ENCODE data around the gene METTL17.
A peak's percentile ranks its signal among the peaks of the same experiment; 100 is the strongest.
"Not testable (repeated sequence)": the region's sequence is repeated elsewhere in the genome, so short reads cannot be mapped to it uniquely, and the experiment has no call there.

Gene METTL17

DNA sequence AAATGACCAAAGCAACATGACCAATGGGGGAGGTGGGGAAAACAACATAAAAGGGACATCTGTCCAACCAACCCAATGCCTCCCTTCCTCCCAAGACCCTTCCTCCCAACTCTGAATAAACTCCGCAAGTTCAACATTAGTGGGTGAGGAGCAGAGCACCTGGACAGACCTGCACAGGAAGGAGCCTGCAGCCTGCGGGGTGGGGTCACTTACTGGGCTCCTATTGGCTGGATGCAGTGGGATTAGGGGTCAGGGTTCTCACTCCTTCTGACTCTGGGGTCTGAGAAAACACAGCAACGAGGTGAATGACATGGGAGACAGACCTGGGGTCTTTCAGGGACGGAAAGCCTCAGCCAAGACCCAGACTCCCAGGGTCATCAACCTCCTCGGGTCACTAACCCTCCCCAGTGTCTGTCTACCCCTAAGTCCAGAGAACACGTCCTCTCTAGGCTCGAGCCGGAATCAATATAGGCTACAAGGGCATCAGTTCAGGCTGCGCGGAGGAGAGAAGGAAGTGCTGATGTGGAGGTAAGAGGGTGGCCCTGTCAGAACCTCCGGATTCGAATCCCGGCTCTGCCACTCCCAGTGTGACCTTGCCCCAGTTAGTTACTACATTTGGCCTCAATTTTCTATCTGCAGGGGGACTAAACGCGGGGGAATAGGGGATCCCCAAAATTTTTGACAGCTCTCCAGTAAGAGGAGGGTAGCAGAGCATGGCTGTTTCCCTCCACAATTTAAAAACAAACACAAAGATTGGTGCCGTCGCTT is 34.2 kb downstream of the METTL17 start:
- H3K4me3 ChIP-seq (ENCODE audit: low read depth, low read length), result peak overlapping the region; percentile 33

DNA sequence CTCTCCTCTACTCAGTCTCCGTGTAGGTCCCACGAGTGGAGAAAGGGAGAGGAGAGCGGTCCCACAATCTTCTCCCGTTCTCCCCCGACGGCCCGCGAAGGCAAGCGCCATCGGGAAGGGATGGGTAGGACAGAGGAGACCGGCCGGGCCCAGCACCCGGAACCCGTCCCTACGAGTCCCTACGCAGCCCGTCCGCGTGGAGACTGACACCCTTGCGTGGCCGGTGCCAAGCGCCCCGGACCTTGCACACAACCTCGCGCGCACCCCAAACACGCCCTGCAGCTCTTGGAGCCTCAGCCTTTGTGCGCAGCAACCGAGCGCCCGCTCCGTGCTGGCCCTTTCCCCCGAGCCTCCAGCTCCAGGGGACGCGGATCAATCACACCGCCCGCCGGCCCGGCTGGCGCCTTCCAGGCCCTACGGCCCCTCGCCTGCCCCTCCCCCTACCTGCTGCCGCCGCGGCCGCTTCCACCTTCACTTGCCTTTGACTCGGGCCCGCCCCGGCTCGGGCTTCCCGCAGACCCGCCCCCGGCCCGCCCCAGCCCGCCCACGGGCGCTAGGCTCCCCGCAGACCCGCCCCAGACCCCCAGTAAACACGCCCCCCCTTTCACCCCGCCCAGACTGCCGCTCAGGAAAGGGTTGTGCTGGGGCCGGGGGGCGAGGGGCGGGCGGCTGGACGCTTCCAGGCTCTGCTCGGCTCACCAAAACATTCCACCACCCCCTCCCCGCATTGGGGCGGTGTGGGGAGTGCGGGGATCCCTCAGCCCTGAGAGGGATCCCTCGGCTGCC is 35.0 kb downstream of the METTL17 start, which contains the start of gene NDRG2:
Gene NDRG2 (minus strand): TSS at position 477 of the 786 bp plus-strand sequence. CDS start 1,746 bp downstream, outside the sequence.
- H3K4me3 ChIP-seq (ENCODE audit: low read depth, low read length), result peak within 1 kb of the TSS; percentile 55

DNA sequence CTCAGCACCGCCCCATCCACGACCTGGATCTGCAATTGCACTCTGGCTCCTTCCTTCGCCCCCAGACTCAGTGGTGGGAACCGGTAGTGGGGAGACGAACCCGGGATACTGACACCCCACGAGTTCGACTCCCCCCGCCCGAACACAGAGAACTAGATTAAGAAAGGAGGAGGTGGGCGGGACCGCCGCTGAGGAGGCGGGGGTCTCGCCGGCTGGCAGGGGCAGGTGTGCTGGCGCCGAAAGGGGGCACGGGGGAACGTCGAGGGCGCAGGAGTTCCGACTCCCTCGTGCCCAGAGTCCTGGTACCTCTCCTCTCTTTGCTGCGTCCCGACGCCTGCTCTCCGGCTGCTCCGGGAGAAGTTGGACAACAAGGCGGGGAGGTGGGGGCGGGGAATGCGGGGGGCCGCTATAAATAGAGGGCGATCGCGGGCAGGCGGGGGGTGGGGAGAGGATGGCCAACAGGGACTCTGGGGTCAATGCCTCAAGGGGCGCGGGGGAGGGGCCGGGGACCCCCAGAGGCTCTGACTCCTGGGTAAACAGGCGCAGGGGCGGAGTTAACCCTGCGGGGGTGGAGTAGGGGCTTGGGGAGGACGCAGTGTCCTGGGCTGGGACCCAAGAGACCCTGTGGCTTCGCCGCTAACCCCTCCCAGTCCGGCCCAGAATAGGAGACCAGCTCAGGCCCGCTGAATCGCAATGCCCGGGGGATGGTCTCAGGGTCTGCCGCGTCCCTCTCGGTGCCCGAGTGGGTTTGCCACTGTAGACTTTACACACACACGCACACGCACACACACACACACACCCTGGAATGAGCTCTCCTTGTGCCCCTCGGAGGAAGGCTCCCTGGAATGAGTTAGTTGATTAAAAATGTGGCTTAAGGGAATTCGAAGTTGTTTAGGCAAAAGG is 35.8 kb downstream of the METTL17 start:
- H3K4me3 ChIP-seq (ENCODE audit: low read depth, low read length), result peak overlapping the region; percentile 55

DNA sequence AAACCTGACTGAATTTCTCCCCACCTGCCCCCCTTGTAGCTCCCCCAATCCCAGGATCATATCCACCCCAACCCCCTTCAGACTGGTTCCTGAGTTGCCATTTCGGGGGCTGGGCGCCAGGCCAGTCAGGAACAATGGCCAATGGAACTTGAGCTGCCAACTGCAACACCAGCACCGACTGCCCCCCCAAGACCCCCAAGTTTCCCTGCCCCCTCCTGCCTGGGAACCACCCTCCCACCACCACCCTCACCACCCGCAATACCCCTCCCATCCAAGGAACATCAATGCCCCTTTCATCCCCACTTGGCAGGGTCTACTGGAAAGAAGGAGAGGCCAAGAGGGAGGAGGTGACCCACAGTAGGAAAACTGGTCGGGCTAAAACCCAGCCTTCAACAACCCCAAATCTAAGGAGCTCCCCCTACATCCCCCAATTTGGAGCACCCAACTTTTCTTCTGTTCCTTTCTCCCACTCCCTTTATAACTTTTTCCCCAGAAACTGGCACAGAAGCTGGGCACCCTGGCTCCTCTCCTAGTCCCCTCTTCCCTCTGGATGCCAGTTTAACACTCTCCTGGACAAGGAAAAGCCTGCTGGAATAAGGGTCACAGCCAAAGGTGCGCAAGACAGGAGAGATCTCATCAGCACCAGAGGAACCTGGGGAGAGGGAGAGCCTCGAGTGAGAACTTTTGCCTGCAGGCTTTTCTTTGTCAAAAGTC is 36.7 kb downstream of the METTL17 start:
- H3K4me3 ChIP-seq (ENCODE audit: low read depth, low read length), result peak overlapping the region; percentile 37

GRCh38 chr14:21026988-21027315 is 37.2 kb downstream of the METTL17 start:
- no peak overlapping the region for H3K4me3 ChIP-seq (ENCODE audit: low read depth, low read length)

- H3K4me3 ChIP-seq (ENCODE audit: low read depth, low read length), result no peak within 1 kb of the TSS
These were observed 40.1 kb downstream of the METTL17 start, which contains the start of gene TPPP2 for GRCh38 chr14:21029917-21030316. TSS of gene TPPP2 (plus strand) at chr14:21030217. CDS start at chr14:21030582, 365 bp downstream.

DNA sequence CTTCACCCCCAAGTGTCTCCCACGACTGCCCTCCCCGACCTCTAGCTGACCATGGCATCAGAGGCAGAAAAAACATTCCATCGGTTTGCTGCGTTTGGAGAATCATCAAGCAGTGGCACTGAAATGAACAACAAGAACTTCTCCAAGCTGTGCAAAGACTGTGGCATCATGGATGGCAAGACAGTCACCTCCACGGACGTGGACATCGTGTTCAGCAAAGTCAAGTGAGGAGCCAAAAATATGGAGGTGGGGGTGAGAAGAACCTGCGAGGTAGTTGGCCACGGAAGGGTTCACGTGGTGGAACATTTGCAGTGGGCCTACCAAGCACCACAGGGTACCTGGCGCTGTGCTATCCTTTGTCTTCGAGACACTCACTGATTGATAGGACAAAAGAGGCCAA is 40.8 kb downstream of the METTL17 start:
- no peak overlapping the region for H3K4me3 ChIP-seq (ENCODE audit: low read depth, low read length)

GRCh38 chr14:21032326-21033132 is 42.7 kb downstream of the METTL17 start:
- H3K4me3 ChIP-seq (ENCODE audit: low read depth, low read length), result no peak overlapping the region

DNA sequence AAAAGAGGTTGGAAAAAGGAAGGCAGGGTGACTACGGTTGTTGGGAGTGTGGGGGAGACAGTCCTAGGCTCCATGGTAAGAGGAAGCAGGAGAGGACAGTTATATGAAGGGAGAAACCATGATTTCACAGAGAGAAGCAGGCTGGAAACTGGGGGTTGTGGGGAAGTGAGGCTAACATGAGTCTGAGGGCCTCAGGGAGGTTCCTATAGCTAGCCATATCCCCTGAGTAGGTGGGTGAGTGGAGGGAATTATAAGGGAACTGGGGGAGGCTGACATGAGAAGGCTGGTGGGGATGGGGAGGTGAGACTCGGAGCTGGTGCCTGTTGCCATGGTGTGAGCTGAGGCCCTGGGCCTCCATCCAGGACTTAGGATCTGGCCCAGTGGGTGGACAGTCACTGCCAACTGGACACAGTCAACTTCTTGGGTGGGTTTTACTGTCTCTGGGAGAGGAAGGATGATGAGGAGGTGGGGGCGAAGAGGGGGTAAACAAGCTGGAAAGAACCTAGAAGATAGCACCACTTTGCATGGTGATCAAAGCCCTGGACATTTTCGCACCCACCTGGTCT is 43.4 kb downstream of the METTL17 start:
- no peak overlapping the region for H3K4me3 ChIP-seq (ENCODE audit: low read depth, low read length)

GRCh38 chr14:21034707-21035106 is 44.9 kb downstream of the METTL17 start, which contains the start of gene RNASE13:
TSS of gene RNASE13 (minus strand) at chr14:21034807. CDS start at chr14:21034288, 519 bp downstream.
- H3K4me3 ChIP-seq (ENCODE audit: low read depth, low read length), result no peak within 1 kb of the TSS

DNA sequence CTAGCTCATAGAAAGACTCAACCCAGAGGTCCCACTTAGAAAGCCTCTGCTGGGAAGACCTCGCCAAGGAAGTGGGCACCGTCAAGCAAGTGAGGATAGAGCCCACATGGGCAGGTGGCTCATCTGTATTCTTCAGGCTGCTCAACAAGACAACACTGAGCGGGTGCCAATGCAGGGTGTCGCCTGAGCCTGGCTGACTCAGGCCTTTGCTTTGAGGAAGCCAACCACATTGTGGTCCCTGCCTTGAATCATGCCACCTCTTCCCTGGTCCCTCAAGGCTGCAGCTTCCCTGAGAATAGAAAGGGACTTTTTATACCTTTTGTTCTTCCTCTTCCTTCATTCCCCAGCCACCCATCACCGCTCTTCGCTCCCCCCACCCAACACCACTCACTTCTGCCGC is 47.0 kb downstream of the METTL17 start:
- no peak overlapping the region for H3K4me3 ChIP-seq (ENCODE audit: low read depth, low read length)

DNA sequence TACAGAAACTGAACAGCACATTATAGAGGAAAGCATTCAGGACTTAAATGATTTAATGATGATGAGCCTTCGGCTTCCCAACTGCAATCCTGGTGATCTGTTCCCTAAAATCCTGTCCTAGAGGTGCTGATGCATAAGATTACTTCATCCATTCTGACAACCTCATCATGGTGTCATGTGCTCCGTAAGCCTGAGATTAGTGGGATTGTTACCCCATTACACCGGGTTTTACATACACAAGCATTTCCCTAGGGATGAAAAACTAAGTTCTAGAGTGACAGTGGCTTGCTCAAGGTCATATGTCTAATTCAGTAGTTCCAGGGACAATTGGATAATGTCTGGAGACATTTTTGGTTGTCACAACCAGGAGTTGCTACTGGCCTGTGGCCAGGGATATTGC is 47.4 kb downstream of the METTL17 start:
- H3K4me3 ChIP-seq (ENCODE audit: low read depth, low read length), result no peak overlapping the region

DNA sequence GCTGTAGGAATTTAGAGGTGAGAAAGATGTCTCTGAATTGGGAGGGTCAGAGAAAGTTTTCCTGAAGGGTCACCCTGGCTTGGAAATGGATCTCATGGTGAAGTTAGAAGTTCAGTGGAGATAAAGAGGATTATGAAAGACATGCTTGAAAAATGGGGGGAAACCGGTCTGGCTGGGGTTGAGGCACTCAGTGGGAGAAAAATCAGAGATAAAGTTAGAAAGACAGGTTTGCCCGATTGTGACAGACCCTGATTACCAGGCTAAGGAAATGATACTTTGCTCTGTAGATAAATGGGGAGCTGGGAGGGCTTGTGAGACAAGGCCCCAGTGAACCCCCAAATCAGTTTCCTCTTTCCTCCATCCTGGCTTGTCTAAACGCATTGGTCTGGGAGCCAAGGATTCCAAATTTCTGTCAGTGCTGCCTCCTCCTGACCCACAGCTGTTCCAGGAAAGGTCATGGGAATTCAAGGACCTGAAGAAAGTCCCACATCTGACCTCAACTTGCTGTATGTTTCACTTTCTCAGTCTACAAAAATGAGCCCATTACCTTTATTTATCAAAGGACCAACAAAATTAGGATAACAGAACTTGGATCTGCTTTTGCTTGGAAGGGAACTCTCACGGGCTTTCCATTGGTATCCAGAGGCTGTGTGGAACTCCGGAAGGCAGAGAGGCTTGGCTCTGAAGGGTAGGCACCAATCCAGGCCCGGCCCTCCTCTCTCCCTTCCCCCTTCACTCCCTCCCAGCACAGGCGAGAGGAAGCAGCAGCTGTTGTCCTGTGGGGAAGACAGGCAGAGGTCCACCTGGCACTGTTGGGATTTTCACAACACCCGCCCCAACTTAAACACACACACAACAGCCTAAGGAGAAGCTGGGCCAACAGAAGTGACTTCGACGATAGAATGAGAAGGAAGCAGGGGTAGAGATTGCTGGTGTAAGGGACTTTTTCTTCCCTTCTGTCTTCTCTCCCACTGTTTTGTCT is 49.0 kb downstream of the METTL17 start:
- no peak overlapping the region for H3K4me3 ChIP-seq (ENCODE audit: low read depth, low read length)

- H3K4me3 ChIP-seq (ENCODE audit: low read depth, low read length), result no peak overlapping the region
These were observed 50.0 kb downstream of the METTL17 start for GRCh38 chr14:21039585-21040369.

DNA sequence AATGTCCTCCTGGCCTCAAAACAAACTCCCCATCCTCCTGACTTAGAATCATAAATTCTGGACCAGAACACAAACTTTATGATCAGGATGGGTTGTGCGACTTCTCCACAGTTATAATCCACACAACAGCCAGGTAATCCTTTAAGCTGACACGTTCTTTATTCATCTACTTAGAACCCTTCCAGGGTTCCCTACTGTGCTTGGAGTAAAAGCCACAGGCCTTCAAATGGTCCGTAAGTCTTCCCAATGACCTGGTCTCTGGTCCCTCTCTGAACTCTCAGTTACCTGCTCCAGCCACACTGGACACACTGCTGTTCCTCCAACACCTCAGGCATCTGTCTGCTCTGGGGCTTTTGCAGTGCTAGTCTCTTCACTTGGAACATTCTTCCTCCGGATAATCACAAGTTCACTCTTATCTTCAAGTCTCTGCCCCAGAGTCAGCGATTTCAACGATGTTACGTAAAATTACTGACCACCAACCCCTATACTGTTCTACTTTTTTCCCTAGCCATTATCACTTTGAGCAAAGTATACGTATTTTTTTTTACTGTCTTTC is 50.7 kb downstream of the METTL17 start:
- H3K4me3 ChIP-seq (ENCODE audit: low read depth, low read length), result no peak overlapping the region

- not testable (repeated sequence) for H3K4me3 ChIP-seq (ENCODE audit: low read depth, low read length)
These were observed 51.2 kb downstream of the METTL17 start for GRCh38 chr14:21040941-21041340.

Measured in iPS-11a (cell line).